WERI-Rb-1 (cell line): ENCODE measurements around the gene IFFO2.

ENCODE experiments used
- DNase-seq: peaks from one replicate; pipeline ENCODE4 v3.0.0-alpha.2; 2020
- H3K27ac ChIP-seq: fragments of 250-450 bp; sonication (Bioruptor Pico); 2 replicates; pipeline ENCODE4 v1.5.1; 2020; ENCODE audit warnings: mild to moderate bottlenecking, moderate library complexity
- H3K27me3 ChIP-seq: fragments of 250-450 bp; sonication (Bioruptor Pico); 2 replicates; pipeline ENCODE4 v1.5.1; 2021; ENCODE audit warnings: mild to moderate bottlenecking, low read depth, moderate library complexity; ENCODE audit not compliant: insufficient read depth, severe bottlenecking
- H3K36me3 ChIP-seq: fragments of 250-450 bp; sonication (Bioruptor Pico); 2 replicates; pipeline ENCODE4 v1.5.1; 2020; ENCODE audit warnings: mild to moderate bottlenecking, moderate library complexity
- H3K4me3 ChIP-seq: 2 replicates; pipeline ENCODE4 v1.5.1; 2011; ENCODE audit warnings: low read depth, mild to moderate bottlenecking, control low read depth, low read length
- H3K9me3 ChIP-seq: fragments of 250-450 bp; sonication (Bioruptor Pico); 2 replicates; pipeline ENCODE4 v1.5.1; 2021; ENCODE audit warnings: mild to moderate bottlenecking, moderate library complexity; ENCODE audit not compliant: severe bottlenecking
- TF ChIP-seq, protein P1 (sequence below): IDR thresholded peaks from 2 replicates; pipeline ENCODE4 v1.5.1; 2011; ENCODE audit warnings: low read depth, mild to moderate bottlenecking, control low read depth, inconsistent platforms, low read length

The IFFO2 gene

DNA sequence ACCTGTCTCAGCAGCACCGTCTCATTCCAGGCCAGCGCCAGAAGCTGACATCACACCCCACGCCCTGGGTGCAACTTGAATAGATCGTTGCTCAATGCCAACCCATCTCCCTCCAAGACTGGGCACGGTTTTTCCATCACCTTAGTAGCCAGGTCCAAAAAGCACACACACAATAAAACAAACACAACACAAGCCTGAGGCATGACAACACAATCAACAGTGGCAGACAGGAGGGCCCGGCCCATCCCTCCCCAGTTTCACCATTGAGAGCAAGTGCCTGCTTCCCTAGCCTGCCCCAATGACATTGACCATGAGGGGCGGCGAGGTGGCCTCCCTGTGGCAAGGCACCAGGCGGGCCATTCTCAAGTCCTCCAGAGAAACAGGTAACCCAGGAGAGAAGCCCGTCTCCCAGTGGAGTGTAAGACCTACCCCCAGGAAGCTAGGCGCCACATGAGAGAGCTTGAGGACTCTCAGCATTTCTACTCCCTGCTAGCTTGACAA lies 2.7 kb downstream of the IFFO2 start:
- Histone ChIP-seq H3K4me3 (no peak overlapping the region), H3K27me3 (no peaks in the 10 kb centered on the region), H3K27ac (no peak overlapping the region)

DNA sequence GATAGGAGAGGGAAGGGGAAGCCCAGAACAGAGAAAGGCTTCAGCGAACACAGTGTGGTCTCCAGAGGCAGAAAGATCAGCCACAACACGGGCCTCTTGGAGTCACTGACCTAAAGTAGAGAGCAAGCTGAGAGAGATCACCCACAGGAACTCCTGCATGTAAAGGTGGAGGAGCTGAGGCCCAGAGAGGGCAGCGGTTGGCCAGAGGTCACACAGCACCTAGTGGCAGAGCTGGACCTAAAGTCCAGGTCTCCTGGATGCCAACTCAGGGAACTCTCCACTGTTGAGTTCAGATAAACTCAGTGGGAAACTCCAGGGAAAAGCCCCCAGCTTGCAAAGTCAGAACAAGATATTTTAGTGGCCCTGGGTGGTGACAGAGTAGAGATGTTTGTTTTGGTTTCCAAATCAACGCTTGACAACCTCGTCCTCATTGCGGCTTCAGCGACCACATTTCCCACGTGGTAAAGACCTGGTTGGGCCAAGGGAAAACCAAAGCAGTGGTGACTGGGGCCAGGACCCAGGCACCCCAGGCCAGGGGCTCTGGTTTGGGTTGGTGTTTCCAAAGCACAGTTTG lies 4.6 kb downstream of the IFFO2 start:
- Histone ChIP-seq H3K9me3 (no peaks in the 10 kb centered on the region), H3K27ac (no peak overlapping the region), H3K36me3 (no peaks in the 10 kb centered on the region), H3K27me3 (no peaks in the 10 kb centered on the region), H3K4me3 (no peak overlapping the region)
- no peak for DNase-seq
- TF ChIP-seq, protein P1, sequence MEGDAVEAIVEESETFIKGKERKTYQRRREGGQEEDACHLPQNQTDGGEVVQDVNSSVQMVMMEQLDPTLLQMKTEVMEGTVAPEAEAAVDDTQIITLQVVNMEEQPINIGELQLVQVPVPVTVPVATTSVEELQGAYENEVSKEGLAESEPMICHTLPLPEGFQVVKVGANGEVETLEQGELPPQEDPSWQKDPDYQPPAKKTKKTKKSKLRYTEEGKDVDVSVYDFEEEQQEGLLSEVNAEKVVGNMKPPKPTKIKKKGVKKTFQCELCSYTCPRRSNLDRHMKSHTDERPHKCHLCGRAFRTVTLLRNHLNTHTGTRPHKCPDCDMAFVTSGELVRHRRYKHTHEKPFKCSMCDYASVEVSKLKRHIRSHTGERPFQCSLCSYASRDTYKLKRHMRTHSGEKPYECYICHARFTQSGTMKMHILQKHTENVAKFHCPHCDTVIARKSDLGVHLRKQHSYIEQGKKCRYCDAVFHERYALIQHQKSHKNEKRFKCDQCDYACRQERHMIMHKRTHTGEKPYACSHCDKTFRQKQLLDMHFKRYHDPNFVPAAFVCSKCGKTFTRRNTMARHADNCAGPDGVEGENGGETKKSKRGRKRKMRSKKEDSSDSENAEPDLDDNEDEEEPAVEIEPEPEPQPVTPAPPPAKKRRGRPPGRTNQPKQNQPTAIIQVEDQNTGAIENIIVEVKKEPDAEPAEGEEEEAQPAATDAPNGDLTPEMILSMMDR = no peak

More for the DNA sequence above, 2.7 kb downstream of the IFFO2 start:
- no peak for DNase-seq
- TF ChIP-seq, protein P1 = no peak
- Histone ChIP-seq H3K9me3 (no peaks in the 10 kb centered on the region), H3K36me3 (no peaks in the 10 kb centered on the region)

DNA sequence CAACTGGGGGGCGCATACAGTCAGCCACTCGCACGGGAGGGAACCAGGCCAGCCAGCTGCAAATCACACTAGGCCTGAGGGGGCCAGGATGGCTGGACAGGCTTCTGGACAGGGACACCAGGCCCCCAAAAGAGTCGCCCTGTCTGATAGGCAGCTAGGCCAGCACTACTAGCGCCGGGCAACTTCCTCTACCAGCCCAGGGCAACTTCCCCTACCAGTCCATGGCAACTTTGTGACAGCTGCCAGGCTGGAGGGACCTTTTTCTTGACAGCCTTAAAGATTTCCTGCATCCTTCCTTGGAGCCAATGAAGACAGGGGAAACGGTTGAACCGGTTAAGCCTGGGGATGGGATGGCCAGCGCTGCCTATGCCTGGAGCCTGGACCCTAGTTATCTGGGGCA lies 5.1 kb downstream of the IFFO2 start:
- H3K4me3 ChIP-seq = no peak overlapping the region
- no peaks in the 10 kb centered on the region for H3K27me3 ChIP-seq
- no peaks in the 10 kb centered on the region for H3K36me3 ChIP-seq
- H3K27ac ChIP-seq = no peak overlapping the region
- TF ChIP-seq, protein P1 = no peak
- no peak for DNase-seq
- H3K9me3 ChIP-seq = no peaks in the 10 kb centered on the region

DNA sequence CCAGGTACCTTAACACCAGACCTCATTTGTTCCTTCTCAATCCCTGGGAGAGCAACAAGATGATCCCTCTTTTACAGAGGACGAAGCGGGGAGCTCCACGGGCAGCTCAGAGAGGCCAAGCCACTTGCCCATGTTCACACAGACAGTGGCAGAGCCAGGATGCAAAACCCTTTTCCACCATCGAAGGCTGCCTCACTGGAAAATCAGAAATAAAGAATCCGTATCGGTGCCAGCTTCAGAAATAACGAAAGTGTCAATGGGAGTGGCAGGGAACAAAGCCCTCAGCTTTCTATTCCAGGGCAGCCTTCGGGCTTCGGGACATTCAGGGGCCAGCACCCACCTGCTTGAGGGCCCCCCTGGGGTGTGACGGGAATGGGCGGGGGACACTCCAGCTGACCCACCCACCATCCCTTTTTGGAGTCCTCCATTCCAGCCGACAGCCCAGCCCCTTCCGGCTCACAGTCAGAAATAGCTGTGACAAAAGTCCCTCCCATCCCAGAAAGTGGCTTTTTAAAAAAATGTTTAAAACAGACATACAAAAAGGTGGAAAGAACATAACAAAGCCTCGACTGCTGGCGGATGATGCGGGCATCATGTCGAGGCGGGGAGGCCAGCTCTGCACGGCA lies 6.0 kb downstream of the IFFO2 start:
- Histone ChIP-seq H3K4me3 (no peak overlapping the region), H3K27ac (peak overlapping the region; percentile 67), H3K9me3 (no peaks in the 10 kb centered on the region), H3K36me3 (no peaks in the 10 kb centered on the region), H3K27me3 (no peaks in the 10 kb centered on the region)
- no peak for DNase-seq
- TF ChIP-seq, protein P1 = no peak

DNA sequence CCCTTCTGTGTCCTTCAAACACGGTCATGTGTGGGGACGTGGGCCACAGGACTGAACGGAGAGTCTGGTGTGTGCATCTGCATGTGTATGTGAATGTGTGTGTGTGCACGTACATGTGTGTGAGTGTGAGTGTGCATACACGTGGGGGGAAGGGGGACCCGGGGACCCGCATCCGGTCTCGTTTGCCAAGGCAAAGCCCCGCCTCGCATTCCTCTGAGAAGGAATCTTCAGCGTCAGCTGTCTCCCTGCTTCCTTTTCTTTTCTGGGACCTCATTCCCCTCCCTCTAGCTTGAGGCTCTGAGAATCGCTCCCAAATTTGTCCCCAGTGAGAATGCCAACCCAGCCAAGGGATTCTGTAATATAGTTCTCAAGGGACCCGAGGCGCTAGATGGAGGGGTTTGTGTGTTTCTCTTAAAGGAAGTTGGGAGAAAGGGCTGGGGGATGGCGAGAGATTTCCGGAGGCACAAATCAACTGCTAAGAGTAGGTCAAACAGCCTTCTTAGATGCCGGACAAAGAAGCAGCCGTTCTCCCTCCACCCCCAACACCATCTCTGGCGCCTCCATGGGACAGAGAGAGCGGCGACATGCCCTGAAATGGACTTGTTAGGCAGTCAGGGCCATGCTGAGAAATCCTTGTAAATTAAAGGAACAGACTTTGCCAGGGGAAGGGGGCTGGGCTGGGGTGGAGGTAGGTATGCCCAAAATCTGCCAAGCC lies 6.6 kb downstream of the IFFO2 start:
- no peaks in the 10 kb centered on the region for H3K36me3 ChIP-seq
- no peak overlapping the region for H3K4me3 ChIP-seq
- TF ChIP-seq, protein P1 = peak; percentile 48
- no peaks in the 10 kb centered on the region for H3K9me3 ChIP-seq
- H3K27ac ChIP-seq = peak overlapping the region; percentile 67
- peak; percentile 74 for DNase-seq
- H3K27me3 ChIP-seq = no peaks in the 10 kb centered on the region
